OCI-LY3 (cell line): Measurements from ENCODE around the gene DSN1.

Experiments
- EZH2phosphoT487 ChIP-seq: fragments of 200-600 bp; shearing (Covaris generic); IDR thresholded peaks from 2 replicates; pipeline ENCODE4 v1.6.1; 2018; ENCODE audit warnings: antibody characterized with exemption, mixed run types, low read depth
- TF ChIP-seq, protein P1 (sequence below): fragments of 200-600, 300-600 bp; sonication (generic); IDR thresholded peaks from 2 replicates; pipeline ENCODE4 v1.5.1; 2014; ENCODE audit warnings: antibody characterized with exemption, low read length, low read depth

DNA sequence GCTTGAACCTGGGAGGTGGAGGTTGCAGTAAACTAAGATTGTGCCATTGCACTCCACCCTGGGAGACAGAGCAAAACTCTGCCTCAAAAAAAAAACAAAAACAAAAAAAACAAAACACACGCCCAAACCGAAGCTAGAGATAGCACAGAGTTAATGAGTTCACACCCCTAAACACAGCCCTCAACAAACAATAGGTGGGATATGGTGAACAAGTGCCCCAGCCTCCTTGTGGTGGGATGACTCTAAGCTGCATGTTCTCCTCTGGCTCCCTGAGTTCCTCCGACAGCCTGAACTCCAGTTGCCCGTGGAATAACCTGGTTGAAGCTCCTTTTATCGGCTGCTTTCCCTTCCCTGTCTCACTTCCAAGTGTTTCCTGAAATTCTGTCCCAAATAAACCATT is 22.1 kb upstream of the DSN1 start:
- TF ChIP-seq, protein P1, sequence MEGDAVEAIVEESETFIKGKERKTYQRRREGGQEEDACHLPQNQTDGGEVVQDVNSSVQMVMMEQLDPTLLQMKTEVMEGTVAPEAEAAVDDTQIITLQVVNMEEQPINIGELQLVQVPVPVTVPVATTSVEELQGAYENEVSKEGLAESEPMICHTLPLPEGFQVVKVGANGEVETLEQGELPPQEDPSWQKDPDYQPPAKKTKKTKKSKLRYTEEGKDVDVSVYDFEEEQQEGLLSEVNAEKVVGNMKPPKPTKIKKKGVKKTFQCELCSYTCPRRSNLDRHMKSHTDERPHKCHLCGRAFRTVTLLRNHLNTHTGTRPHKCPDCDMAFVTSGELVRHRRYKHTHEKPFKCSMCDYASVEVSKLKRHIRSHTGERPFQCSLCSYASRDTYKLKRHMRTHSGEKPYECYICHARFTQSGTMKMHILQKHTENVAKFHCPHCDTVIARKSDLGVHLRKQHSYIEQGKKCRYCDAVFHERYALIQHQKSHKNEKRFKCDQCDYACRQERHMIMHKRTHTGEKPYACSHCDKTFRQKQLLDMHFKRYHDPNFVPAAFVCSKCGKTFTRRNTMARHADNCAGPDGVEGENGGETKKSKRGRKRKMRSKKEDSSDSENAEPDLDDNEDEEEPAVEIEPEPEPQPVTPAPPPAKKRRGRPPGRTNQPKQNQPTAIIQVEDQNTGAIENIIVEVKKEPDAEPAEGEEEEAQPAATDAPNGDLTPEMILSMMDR = no peak
- TF ChIP-seq EZH2phosphoT487 = no peak
